ENCODE results near the gene ANKH. TPM values are rescaled to one million over a fixed set of nuclear protein-coding genes. Genes with fewer than 3 reads are reported as not detected.

The ANKH gene
- total RNA-seq, 1 experiment from 2014 or later, result 4.7 TPM

GRCh38 chr5:14727428-14727865 is 144.1 kb downstream of the ANKH start:
- H3K27ac Mint-ChIP-seq (ENCODE audit: unreplicated experiment), result no peak overlapping the region
- no peaks in the 10 kb centered on the region for H3K36me3 ChIP-seq (ENCODE audit: control insufficient read depth, insufficient read depth, low read length)
- DNase-seq, result peak; percentile 72 to 86
- ChIA-PET POLR2A (interaction anchor here (0.6 kb wide), 1 partner anchor 33 kb away, joined by 3 read pairs; no protein-coding TSS in a partner anchor), CTCF (interaction anchor here (0.7 to 1.2 kb wide), 4 partner anchors 35 to 276 kb away, joined by 3 to 5 read pairs (median 4); no protein-coding TSS in a partner anchor)
- H3K36me3 Mint-ChIP-seq (ENCODE audit: insufficient read depth, unreplicated experiment), result no peaks in the 10 kb centered on the region
- no peak overlapping the region for H3K4me3 Mint-ChIP-seq (ENCODE audit: unreplicated experiment)
- H3K4me1 ChIP-seq, result peaks cover 14% of the 10 kb centered on the region
- H3K4me1 Mint-ChIP-seq (ENCODE audit: low read depth, unreplicated experiment), result no peaks in the 10 kb centered on the region
- H3K27me3 ChIP-seq (replicated peaks; ENCODE audit: control insufficient read depth, insufficient read depth, low read length), result no peaks in the 10 kb centered on the region
- no peak overlapping the region for H3K4me3 ChIP-seq (ENCODE audit: low read depth, low read length)
- no peaks in the 10 kb centered on the region for H3K27me3 Mint-ChIP-seq (ENCODE audit: insufficient read depth, unreplicated experiment)
- TF ChIP-seq CTCF (IDR thresholded peaks at IDR 0.05; ENCODE audit: insufficient read depth in 1 of 2, low read depth in 1 of 2, low read length in 1 of 2, severe bottlenecking in 1 of 2, unreplicated experiment in 1 of 2), result peak; percentile 92 to 93
- H3K9me3 Mint-ChIP-seq (ENCODE audit: unreplicated experiment), result no peaks in the 10 kb centered on the region
- no TSS peak for BruUV-seq (replicated peaks)
- no peaks in the 10 kb centered on the region for H3K9me3 ChIP-seq
- intact Hi-C loops (cut with micrococcal nuclease; ENCODE audit: unreplicated experiment), result loop anchor here (1.0 to 5.0 kb wide), 6 partner anchors 26 to 287 kb away; partner anchors contain the start of gene ANKH

- BruUV-seq (replicated peaks), result no TSS peak
- intact Hi-C loops (cut with micrococcal nuclease; ENCODE audit: unreplicated experiment), result loop anchor here (5.0 kb wide), 1 partner anchor 221 kb away; no protein-coding TSS in a partner anchor
- no peaks in the 10 kb centered on the region for H3K36me3 Mint-ChIP-seq (ENCODE audit: insufficient read depth, unreplicated experiment)
- H3K36me3 ChIP-seq (ENCODE audit: control insufficient read depth, insufficient read depth, low read length), result no peaks in the 10 kb centered on the region
- no peak for DNase-seq
- no peaks in the 10 kb centered on the region for H3K27me3 ChIP-seq (replicated peaks; ENCODE audit: control insufficient read depth, insufficient read depth, low read length)
- no peaks in the 10 kb centered on the region for H3K27me3 Mint-ChIP-seq (ENCODE audit: insufficient read depth, unreplicated experiment)
- no peak overlapping the region for H3K27ac Mint-ChIP-seq (ENCODE audit: unreplicated experiment)
- peaks cover 14% of the 10 kb centered on the region for H3K4me1 ChIP-seq
- no peak for TF ChIP-seq CTCF (IDR thresholded peaks at IDR 0.05; ENCODE audit: insufficient read depth in 1 of 2, low read depth in 1 of 2, low read length in 1 of 2, severe bottlenecking in 1 of 2, unreplicated experiment in 1 of 2)
- H3K4me3 ChIP-seq (ENCODE audit: low read depth, low read length), result no peak overlapping the region
- H3K4me3 Mint-ChIP-seq (ENCODE audit: unreplicated experiment), result no peak overlapping the region
- H3K9me3 ChIP-seq, result no peaks in the 10 kb centered on the region
- POLR2A ChIA-PET, result no interaction called here
- no peaks in the 10 kb centered on the region for H3K9me3 Mint-ChIP-seq (ENCODE audit: unreplicated experiment)
- H3K4me1 Mint-ChIP-seq (ENCODE audit: low read depth, unreplicated experiment), result no peaks in the 10 kb centered on the region
- CTCF ChIA-PET, result interaction anchor here (1.1 to 1.2 kb wide), 3 partner anchors 34 to 277 kb away, joined by 3 to 6 read pairs (median 4); no protein-coding TSS in a partner anchor
Measured at GRCh38 chr5:14726066-14726838, 145.3 kb downstream of the ANKH start.

GRCh38 chr5:14724633-14725032 is 146.9 kb downstream of the ANKH start:
- H3K4me1 Mint-ChIP-seq (ENCODE audit: low read depth, unreplicated experiment), result no peaks in the 10 kb centered on the region
- H3K4me3 Mint-ChIP-seq (ENCODE audit: unreplicated experiment), result no peak overlapping the region
- no peaks in the 10 kb centered on the region for H3K9me3 ChIP-seq
- H3K36me3 ChIP-seq (ENCODE audit: control insufficient read depth, insufficient read depth, low read length), result no peaks in the 10 kb centered on the region
- TF ChIP-seq CTCF (IDR thresholded peaks at IDR 0.05; ENCODE audit: insufficient read depth in 1 of 2, low read depth in 1 of 2, low read length in 1 of 2, severe bottlenecking in 1 of 2, unreplicated experiment in 1 of 2), result no peak
- no peak overlapping the region for H3K27ac Mint-ChIP-seq (ENCODE audit: unreplicated experiment)
- CTCF ChIA-PET, result no interaction called here
- DNase-seq, result no peak
- H3K4me3 ChIP-seq (ENCODE audit: low read depth, low read length), result no peak overlapping the region
- no peaks in the 10 kb centered on the region for H3K27me3 ChIP-seq (replicated peaks; ENCODE audit: control insufficient read depth, insufficient read depth, low read length)
- BruUV-seq (replicated peaks), result no TSS peak
- H3K27me3 Mint-ChIP-seq (ENCODE audit: insufficient read depth, unreplicated experiment), result no peaks in the 10 kb centered on the region
- POLR2A ChIA-PET, result no interaction called here
- H3K9me3 Mint-ChIP-seq (ENCODE audit: unreplicated experiment), result no peaks in the 10 kb centered on the region
- intact Hi-C loops (cut with micrococcal nuclease; ENCODE audit: unreplicated experiment), result loop anchor here (5.0 kb wide), 1 partner anchor 223 kb away; no protein-coding TSS in a partner anchor
- peaks cover 14% of the 10 kb centered on the region for H3K4me1 ChIP-seq
- peaks cover 7% of the 10 kb centered on the region for H3K36me3 Mint-ChIP-seq (ENCODE audit: insufficient read depth, unreplicated experiment)

Data from Caco-2 (cell line).